Caki2 (cell line): ENCODE measurements around the gene PRKCH. TPM values are rescaled to one million over a fixed set of nuclear protein-coding genes. Genes with fewer than 3 reads are reported as not detected.

Experiments
- DNase-seq: peaks from one replicate; pipeline ENCODE4 v3.0.0-alpha.2; 2015; ENCODE audit warnings: low read depth
- in situ Hi-C: cut with HindIII; loops from 2 replicates; pipeline ENCODE4 v1.10.0; 2016; ENCODE audit warnings: low sequenced_read_pairs, low pct_unique_long_range_greater_than_20kb, mixed read lengths
- total RNA-seq: library from RNA; depleted of rRNA; stranded (reverse); fragments of >200 nt; shearing (Covaris generic); gene quantifications from 2 replicates; pipeline ENCODE4 v1.2.3, GENCODE V29; 2014; ENCODE audit warnings: low replicate concordance

PRKCH gene
- total RNA-seq, 1 experiment from 2014 or later, result 1.6 TPM

DNA sequence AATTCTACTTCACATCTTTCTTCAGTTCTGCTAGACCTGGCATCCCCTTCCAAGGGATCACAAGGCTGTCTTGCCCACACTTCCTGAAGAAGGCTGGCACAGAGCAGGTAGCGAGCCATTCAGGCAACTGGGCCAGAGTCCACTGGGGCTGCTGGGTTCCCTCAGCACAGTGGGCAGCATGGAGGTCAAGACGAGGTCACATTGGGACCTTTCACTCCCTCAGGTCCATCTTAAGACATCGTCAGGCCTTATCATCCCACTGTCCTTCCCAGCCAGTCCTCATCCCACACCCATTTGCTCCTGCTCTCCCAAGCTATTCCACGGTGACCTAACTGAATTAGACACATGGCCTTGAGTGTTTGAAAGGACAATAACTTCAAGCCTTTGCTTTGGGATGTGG, 230.9 kb downstream of the PRKCH start:
- no peak for DNase-seq
- in situ Hi-C loops, result no loop called here

DNA sequence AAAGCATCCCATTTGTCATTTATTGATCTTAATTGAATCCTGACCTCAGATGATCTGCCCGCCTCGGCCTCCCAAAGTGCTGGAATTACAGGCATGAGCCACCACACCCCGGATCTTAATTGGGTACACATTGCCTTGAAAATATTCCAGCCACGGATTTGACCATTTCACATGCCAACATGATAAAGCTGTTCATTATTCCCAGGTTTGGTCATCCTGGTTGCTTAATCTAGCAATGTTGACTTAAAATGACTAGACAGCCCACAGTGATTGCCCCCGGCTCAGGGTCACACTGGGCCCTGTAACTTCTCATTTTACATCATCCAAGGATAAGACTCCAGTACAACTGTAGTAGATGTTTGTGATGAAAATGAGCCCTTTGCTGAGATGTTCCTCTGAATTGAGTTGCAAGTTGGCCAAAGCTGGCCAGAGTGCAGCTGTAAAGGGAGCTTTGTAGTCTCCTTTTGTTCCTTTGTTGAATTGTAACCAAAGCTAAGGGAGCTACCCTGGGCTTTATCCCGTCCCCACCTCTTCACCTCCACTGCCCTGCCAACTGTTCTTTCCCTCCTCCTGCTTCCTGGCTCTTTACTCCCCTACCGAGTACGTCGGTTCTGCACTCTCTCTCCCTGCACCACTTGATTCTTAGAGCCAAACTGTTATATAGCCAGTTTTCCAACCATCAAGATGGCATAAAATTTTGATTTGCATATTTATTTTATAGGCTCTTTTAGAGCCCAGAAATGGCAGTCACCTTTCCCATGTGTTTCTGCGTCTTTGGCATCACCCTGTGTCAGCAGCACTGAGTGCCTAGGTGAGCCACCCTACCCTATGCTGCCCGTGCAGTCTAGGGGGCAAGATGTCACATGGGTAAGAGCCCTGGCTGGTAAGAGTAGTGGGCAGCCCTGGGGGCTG, 232.6 kb downstream of the PRKCH start:
- in situ Hi-C loops, result no loop called here
- peak; percentile 39 for DNase-seq

DNA sequence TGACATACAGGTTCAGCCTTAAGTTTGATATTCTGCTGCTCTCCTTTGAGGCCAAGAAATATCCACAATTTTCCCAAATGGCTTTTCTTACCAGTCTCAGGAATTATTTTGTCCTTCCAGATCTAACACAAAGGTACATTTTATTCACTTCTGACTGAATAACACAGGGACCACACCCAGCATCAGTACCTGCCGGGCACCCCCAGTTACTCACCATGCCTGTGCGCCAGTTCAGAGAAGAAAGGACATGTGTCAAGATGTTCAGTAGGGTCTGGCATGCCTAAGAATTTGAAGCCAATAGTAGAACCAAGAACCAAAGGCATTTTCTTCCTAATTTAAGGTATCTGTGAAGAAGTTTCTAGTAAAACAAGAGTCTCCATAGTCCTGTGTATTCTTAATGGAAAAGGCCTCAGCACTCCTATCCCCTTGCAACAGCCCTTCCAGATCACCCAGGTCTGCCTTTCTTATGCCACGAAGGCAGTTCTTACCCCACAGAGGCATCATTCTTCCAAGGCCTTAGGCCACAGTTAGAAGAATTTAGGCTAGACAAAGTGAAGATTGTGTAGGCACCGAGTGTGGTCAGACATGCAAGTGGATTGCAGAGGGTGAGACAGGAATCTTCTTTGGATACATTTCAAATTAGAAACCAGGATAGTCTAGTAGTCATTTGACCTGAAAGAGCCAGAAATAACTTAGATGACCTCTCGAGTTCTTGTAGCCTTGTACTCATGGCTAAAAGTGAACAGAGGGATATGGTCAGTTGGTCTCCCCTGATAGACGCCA, 233.9 kb downstream of the PRKCH start:
- no peak for DNase-seq
- in situ Hi-C loops, result no loop called here

DNA sequence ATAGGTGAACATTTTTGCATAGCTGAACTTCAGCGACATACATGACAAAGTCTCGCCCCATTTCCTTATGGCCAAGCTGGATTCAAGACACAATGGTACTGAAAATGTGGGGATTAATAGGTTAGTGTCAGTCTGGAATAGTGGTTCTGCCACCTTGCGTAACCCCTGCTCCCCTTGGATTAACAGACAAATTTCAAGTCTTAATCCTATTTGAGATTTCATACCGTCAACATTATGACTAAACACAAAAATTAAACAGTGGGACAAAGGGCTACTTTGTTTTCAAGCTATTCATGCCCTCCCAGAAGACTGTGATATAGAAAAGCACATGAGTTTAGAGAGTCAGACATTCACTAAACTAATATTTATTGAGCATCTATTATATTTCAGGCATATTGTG, 235.1 kb downstream of the PRKCH start:
- no peak for DNase-seq
- in situ Hi-C loops, result no loop called here

- DNase-seq, result no peak
Measured at GRCh38 chr14:61557262-61557661, 235.9 kb downstream of the PRKCH start.

GRCh38 chr14:61557854-61558253, 236.5 kb downstream of the PRKCH start:
- no peak for DNase-seq
- in situ Hi-C loops, result no loop called here

More at GRCh38 chr14:61557262-61557661, 235.9 kb downstream of the PRKCH start:
- in situ Hi-C loops, result no loop called here

DNA sequence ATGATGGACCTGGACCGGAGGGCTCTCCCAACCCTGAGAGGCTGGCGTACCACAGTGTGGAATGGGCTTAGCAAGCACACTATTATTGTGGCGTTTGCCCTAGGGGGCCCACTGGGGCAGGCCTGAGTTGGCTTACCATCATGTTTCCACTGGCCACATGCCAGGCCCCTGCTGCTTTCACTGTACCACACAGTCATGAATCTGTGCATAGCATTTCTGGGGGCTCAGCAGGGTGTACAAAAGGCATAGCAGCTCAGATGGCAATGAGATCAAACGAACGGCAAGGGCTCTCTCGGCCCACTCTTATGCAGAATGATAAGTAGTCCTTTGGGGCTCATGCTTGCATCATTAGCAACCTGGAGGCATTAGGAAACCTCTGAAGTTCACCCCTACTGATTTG, 236.9 kb downstream of the PRKCH start:
- no peak for DNase-seq
- in situ Hi-C loops, result no loop called here

DNA sequence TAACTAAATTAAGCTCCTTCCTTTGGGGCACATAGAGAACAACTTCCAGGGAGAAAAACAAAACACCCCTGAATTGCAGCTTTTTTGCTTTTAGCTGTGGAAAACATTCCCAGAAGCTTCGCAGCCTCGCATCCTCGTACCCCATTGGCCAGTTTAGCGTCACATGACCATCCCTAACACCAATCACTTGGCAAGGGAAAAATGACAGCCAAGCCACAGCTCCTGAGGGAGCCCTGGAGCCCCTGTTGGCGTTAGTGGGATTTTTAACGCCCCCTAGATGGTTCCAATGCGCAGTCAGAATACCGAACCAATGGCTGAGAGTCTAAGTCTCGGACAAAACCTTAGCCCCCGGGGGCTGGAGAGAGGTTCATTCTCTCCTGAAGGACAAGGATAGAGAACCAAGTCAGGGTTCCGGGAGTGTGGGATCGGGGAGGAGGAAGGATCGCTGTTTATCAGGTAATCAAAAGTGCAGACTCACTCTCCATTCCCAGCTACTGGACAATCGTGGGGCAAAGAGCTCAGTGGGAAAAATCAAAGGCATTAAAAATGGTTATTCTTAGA, 238.3 kb downstream of the PRKCH start:
- in situ Hi-C loops, result no loop called here
- peak; percentile 83 for DNase-seq

- peak; percentile 38 for DNase-seq
- in situ Hi-C loops, result no loop called here
Measured at GRCh38 chr14:61560323-61560722, 238.9 kb downstream of the PRKCH start.

DNA sequence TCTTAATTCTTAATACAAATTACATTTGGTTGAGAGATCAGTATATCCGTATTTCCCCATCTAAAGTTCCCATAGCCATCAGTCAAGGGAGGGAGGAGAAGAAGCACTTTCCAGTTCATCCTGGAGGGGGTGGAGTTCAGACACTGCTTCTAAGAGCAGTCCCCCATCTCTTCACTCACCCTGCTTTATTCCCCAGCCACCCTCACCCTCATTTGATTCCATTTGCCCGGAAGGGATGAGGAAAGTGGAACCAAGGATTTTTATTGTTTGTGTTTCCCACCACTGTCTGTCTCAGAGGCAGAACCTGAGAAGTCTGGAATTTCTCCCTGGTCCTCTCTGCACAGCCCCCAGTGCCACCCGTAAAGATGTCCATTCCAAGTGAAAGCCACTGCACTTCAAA, 239.7 kb downstream of the PRKCH start:
- in situ Hi-C loops, result no loop called here
- peak; percentile 60 for DNase-seq

DNA sequence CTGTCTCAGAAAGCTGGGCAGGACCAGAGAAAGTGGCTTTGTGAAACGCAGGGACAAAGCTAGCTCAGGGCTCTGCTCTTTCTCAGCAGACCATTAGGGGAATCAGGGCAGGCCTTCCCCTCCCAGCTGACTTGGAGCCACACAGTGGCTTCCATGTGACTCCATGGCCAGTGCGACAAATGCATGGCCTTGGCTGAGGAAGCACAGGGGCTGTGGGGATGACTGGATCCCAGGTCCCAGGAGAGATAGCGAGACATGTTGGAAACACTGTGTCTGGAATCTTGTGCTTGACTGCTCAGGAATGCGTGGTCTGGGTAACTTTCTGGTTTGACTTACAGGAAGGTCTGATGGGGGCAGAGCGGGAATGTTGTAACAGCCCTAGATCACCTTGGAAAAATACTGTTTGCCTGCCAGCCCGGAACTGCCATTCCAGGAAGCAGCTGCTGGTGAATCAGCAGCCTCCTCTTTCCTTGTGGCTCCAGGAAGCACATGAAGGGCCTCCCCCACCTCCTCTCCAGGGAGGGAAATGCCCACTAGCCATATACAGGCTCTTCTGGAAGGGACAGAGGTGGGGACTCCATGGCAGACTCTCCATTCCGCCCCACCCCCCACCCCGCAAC, 240.4 kb downstream of the PRKCH start:
- peak; percentile 97 for DNase-seq
- in situ Hi-C loops, result no loop called here

- peak; percentile 91 for DNase-seq
- in situ Hi-C loops, result no loop called here
Measured at GRCh38 chr14:61562321-61563161, 241.2 kb downstream of the PRKCH start.

DNA sequence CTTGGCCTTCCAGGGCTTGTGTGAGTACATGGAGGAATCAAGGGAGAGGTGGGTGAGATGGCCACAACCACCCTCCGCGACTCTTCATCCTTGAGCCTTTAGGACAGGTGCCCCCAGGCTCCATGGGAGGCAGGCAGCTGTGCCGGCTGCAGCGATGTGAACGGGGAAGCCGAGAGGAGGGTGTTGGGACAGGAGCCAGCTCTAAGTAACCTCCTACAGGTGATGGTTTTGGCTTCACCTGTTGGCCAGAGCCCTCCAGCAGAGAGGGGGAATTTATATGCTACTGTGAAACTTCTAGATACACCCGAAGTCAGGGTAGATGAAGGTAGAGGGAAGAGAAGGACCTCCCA, 241.8 kb downstream of the PRKCH start:
- in situ Hi-C loops, result no loop called here
- no peak for DNase-seq

- no peak for DNase-seq
- in situ Hi-C loops, result no loop called here
Measured at GRCh38 chr14:61563880-61564617, 242.7 kb downstream of the PRKCH start.

- DNase-seq, result peak; percentile 73
- in situ Hi-C loops, result no loop called here
Measured at GRCh38 chr14:61564618-61565091, 243.3 kb downstream of the PRKCH start.

DNA sequence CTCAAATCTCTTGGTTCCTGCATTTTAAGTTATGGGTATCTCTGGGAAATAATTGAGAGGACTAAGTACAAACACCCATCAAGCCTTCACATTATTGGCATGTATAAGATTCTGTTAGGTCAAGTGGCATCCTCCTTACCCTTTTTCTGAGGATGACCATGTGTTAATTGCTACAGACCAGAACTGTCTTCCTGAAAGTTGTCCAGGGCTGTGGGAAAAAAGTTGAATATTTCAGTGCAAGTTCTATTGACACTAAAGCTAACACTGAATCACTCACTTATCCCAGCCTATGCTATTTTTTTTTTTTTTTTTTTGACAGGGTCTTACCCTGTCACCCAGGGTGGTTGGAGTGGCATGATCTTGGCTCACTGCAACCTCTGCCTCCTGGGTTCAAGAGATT, 243.8 kb downstream of the PRKCH start:
- in situ Hi-C loops, result no loop called here
- DNase-seq, result no peak

DNA sequence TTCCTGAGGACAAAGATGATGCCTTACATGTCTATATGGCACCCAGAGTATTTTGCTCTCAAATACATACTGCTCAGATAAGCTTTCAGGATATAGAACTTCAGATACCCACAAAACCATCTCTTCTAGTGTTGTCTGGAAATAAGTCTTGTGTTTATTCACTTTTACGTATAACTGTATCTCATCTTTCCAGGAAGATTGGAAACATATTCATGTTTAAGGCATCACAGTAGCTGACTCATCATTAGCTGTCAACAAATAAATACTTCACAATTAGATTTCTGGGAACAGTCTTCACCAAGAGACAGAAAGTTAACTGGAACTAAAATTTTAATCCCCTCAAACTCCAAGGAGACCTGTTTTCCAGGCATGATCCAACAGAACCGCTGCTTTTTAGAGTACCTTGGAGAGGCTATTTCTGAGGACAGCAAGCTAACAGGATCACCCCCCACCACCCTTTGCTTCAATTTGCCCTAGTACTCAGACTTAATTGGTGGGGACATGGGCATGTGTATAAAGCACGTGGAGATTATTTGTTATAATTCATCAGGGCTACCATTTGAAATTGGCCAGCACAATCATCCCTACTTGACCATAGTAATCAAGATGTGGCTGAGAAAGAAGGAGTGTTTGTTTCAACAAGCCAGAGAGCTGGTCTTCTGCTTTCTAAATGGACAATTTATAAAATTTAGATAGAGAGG, 244.6 kb downstream of the PRKCH start:
- no peak for DNase-seq
- in situ Hi-C loops, result no loop called here
